GM10248 (cell line): ENCODE measurements around the gene NKX2-3.

Experiments
- CTCF ChIA-PET: fragments of 300-600 bp; sonication (Branson Sonifier 250); formaldehyde crosslinking; extraction: SDS; loops from one replicate; lab custom pipeline; 2021; ENCODE audit warnings: antibody characterized with exemption; lab: Yijun Ruan, JAX
- POLR2A ChIA-PET: fragments of 350-650 bp; sonication (Branson Sonifier 250); formaldehyde crosslinking; extraction: SDS; loops from one replicate; lab custom pipeline; 2020; ENCODE audit warnings: antibody characterized with exemption; lab: Yijun Ruan, JAX
- DNase-seq: peaks from one replicate; pipeline ENCODE4 v3.0.0; 2012; ENCODE audit errors: extremely low spot score
- CTCF ChIP-seq: IDR thresholded peaks from 2 replicates; pipeline ENCODE4 v1.5.1; 2012; ENCODE audit warnings: mild to moderate bottlenecking, low read depth; ENCODE audit errors: extremely low read depth, missing control alignments, control extremely low read depth

Gene NKX2-3

GRCh38 chr10:99540306-99540656 lies 7.5 kb downstream of the NKX2-3 start:
- no peak for DNase-seq
- CTCF ChIA-PET, result no interaction called here
- POLR2A ChIA-PET, result no interaction called here
- TF ChIP-seq CTCF, result no peak

DNA sequence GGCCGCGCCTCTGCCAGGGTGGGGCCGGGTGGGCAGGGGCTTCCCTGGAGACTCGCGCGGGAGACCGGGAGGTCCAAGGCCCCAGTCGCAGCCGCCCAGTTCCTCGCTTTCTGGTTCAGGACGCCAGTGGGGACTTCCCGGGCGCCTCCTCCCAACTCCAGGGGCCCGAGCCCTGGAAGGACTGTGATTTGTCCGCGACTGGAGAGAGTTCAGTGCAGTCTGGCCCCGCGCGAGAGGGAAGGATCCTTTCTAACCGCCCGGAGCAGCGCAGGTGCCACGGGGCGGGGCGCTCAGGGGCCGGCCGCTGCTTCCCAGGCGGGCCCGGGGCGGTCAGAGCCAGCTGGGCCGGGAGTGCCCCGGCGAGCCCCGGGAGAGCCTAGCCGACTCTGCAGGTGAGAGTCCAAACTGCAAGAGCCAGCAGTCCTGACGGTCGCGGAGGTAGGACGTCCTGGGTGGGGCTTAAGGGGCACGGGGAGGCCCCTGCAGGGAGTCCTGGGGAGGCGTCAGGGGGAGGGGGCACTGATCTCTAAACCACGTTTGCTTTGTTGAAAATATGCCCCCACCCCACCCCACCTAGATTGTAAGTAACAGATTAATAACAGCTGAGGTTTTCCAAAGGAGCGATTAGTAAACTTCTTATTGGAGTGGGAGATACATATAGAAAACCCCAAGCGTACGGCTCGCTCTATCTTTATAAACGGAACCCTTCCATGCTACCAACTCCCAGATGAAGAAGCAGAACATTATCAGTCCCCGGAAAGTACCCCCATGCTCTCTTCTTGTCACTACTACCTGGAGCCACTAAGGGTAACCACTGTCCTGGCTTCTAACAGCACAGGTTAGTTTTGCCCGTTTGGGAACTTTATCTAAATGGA lies 8.2 kb downstream of the NKX2-3 start:
- DNase-seq, result no peak
- POLR2A ChIA-PET, result no interaction called here
- CTCF ChIA-PET, result no interaction called here
- no peak for TF ChIP-seq CTCF

DNA sequence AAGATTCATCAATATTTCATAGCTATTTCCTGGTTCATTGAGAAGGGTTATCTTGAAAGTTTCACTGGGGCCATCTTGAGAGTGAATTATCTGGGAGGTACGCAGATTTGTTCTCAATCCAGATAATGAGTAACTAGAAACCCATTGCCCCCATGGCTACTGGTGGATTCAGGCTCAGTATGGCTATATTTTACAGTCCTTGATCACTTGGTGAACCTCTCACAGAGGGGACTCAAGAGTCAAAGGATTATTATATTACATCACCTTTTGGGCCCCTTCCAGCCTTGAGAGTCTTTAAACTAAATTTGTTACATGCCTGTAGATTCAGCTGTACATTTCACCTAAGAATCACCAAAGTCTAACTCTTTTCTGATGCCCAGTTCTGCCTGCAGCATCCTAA lies 11.6 kb downstream of the NKX2-3 start:
- no peak for DNase-seq
- TF ChIP-seq CTCF, result no peak
- CTCF ChIA-PET, result interaction anchor here (0.9 kb wide), 1 partner anchor 17 kb away, joined by 3 read pairs; no protein-coding TSS in a partner anchor
- POLR2A ChIA-PET, result no interaction called here

DNA sequence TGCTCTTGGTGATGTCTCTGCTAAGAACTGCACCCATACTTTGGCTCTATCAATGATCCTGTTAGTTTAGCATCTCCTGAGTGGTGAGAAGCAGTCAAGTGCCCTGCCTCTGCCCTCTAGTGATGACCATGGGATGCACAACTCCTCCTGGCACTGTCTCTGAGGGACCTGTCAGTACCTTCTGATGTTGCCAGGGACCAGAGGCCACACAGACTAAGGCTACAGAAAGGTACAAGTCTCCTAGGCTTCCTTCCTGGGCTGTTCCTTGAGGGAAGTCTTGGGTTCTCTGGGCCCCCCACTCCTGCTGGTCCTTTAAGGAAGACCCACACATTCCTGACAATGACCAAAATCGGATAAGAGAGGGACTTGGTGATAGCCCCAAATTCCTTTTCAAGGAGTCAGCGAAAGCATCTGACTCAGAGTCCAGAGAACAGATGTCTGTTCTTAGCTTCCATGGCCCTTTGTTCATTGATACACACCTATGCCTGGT lies 15.3 kb downstream of the NKX2-3 start:
- ChIA-PET CTCF (interaction anchor here (0.9 to 1.2 kb wide), 4 partner anchors 12 to 112 kb away, joined by 3 to 4 read pairs (median 3); no protein-coding TSS in a partner anchor), POLR2A (no interaction called here)

GRCh38 chr10:99551158-99551557 lies 18.4 kb downstream of the NKX2-3 start:
- no peak for TF ChIP-seq CTCF
- CTCF ChIA-PET, result interaction anchor here (2.4 kb wide), 1 partner anchor 9 kb away, joined by 8 read pairs; no protein-coding TSS in a partner anchor
- no peak for DNase-seq
- POLR2A ChIA-PET, result no interaction called here

More for the DNA sequence above, 15.3 kb downstream of the NKX2-3 start:
- DNase-seq, result peak; percentile 39
- no peak for TF ChIP-seq CTCF

- no peak for TF ChIP-seq CTCF
- DNase-seq, result no peak
- ChIA-PET POLR2A (no interaction called here), CTCF (interaction anchor here (2.4 kb wide), 1 partner anchor 9 kb away, joined by 8 read pairs; no protein-coding TSS in a partner anchor)
Measured at GRCh38 chr10:99551616-99552015, 18.9 kb downstream of the NKX2-3 start.
